NB4 (cell line): ENCODE data around the gene RNU1-2.
"Not testable (repeated sequence)": the region's sequence is repeated elsewhere in the genome, so short reads cannot be mapped to it uniquely, and the experiment has no call there.

Experiments used
- DNase-seq: peaks from one replicate; pipeline ENCODE4 v3.0.0; 2010; ENCODE audit warnings: low read depth
- H3K4me3 ChIP-seq: one replicate; pipeline ENCODE4 v1.5.1; 2011; ENCODE audit warnings: mild to moderate bottlenecking, low read depth, low read length, moderate library complexity
- MYC ChIP-seq: IDR thresholded peaks from 2 replicates; pipeline ENCODE4 v1.6.1; 2011; ENCODE audit warnings: low read depth, low read length
- POLR2A ChIP-seq: IDR thresholded peaks from 2 replicates; pipeline ENCODE4 v1.6.1; 2011; ENCODE audit warnings: mild to moderate bottlenecking; ENCODE audit not compliant: insufficient read length; ENCODE audit errors: extremely low read depth
- TF ChIP-seq, protein P1 (sequence below): IDR thresholded peaks from one replicate; pipeline ENCODE4 v1.5.1; 2012; ENCODE audit warnings: low read depth, low read length
- TF ChIP-seq, protein P2 (sequence below): IDR thresholded peaks from 2 replicates; pipeline ENCODE4 v1.6.1; 2011; ENCODE audit warnings: low read depth, low read length

The RNU1-2 gene

DNA sequence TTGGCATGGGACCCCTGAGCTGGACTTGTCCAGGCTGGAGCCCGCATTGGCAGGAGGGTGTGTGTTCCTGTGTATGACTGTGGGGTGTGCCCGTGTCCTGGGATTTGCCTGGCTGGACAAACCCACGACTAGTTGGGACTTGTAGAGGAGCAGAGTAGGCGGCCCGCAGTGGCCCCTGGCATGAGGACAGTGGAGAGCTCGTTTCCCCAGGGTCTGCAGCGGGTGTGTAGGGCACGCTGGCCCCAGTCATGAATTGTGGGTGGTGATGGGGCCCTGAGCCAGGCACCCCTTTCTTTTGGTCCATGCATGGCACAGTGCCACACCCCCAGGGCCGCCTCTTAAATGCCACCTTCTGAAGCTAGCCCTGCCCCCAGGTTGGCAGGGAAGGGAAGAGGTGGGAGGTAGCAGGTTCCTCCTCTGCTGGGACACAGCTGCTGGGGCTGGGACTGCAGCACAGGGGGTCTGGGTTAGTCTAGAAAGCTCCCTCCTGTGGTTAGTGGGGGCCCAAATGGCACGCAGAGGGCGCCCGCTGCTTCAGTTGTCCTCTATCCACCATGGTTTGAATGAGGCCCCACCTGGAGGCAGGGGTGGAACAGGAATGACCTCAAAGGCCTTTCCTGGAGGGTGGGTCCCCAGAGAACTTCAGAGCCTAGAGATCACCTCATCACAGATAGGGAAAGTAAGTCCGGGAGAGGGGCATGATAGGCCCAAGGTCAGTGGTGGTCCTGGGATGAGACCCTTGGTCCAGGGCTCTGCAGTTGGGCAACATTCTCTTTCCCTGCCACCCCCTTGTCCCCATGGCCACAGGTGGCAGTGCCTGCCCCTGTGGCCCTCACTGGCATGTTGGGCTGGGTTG is 30.1 kb downstream of the RNU1-2 start:
- TF ChIP-seq, protein P1, sequence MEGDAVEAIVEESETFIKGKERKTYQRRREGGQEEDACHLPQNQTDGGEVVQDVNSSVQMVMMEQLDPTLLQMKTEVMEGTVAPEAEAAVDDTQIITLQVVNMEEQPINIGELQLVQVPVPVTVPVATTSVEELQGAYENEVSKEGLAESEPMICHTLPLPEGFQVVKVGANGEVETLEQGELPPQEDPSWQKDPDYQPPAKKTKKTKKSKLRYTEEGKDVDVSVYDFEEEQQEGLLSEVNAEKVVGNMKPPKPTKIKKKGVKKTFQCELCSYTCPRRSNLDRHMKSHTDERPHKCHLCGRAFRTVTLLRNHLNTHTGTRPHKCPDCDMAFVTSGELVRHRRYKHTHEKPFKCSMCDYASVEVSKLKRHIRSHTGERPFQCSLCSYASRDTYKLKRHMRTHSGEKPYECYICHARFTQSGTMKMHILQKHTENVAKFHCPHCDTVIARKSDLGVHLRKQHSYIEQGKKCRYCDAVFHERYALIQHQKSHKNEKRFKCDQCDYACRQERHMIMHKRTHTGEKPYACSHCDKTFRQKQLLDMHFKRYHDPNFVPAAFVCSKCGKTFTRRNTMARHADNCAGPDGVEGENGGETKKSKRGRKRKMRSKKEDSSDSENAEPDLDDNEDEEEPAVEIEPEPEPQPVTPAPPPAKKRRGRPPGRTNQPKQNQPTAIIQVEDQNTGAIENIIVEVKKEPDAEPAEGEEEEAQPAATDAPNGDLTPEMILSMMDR: no peak
- TF ChIP-seq POLR2A (no peak), MYC (no peak)
- TF ChIP-seq, protein P2, sequence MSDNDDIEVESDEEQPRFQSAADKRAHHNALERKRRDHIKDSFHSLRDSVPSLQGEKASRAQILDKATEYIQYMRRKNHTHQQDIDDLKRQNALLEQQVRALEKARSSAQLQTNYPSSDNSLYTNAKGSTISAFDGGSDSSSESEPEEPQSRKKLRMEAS: no peak
- no peak for DNase-seq

DNA sequence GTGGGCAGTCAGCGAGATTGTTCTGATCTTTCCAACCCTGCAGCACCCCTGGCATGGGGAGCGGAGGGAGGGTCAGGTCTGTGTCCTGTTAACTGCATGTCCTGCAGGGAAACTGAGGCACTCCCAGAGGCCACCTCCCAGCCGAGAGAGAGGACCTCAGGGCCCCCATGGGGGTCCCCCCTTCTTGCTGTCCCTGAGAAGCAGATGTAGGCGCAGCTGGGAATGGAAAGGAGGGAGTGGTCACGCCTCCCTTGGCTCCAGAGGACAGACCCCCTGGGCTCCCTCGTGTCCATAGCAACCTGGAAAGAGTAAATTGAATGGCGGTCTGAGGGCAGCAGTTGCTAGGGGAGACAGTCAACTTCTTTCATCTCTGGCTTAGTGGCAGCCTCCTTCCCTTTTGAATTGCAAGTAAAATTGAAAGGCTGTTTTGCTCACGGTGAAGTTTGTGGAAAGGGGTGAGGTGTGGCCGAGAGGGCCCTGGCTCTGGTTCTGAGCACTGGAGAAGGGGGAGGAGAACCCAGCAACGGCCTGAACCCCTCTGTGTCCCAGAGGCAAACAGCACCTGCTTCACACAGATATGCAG is 30.8 kb downstream of the RNU1-2 start:
- TF ChIP-seq POLR2A: no peak
- TF ChIP-seq, protein P1: no peak
- TF ChIP-seq MYC: no peak
- TF ChIP-seq, protein P2: no peak
- DNase-seq: no peak

More for the DNA sequence above, 30.1 kb downstream of the RNU1-2 start:
- H3K4me3 ChIP-seq: no peak overlapping the region

DNA sequence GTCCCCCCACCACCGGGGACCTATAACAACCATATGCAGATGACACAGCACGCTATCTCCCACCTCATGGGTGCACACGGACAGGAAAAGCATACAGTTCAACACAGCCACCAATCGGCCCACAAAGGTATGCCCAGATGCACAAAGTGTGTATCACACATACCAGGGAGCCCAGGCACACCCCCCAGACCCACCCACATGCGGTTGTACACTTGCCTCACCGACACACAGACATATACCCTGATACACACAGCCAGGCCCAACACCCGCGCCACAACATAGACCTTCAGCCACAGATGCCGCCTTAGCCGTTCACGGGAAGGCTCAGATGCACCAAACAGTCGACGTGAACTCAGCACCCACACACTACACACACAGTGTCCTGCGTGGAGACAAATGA is 31.5 kb downstream of the RNU1-2 start:
- TF ChIP-seq, protein P1: no peak
- no peak for TF ChIP-seq MYC
- TF ChIP-seq, protein P2: no peak
- no peak for TF ChIP-seq POLR2A
- no peak for DNase-seq
- no peak overlapping the region for H3K4me3 ChIP-seq

More for the DNA sequence above, 30.8 kb downstream of the RNU1-2 start:
- no peak overlapping the region for H3K4me3 ChIP-seq

DNA sequence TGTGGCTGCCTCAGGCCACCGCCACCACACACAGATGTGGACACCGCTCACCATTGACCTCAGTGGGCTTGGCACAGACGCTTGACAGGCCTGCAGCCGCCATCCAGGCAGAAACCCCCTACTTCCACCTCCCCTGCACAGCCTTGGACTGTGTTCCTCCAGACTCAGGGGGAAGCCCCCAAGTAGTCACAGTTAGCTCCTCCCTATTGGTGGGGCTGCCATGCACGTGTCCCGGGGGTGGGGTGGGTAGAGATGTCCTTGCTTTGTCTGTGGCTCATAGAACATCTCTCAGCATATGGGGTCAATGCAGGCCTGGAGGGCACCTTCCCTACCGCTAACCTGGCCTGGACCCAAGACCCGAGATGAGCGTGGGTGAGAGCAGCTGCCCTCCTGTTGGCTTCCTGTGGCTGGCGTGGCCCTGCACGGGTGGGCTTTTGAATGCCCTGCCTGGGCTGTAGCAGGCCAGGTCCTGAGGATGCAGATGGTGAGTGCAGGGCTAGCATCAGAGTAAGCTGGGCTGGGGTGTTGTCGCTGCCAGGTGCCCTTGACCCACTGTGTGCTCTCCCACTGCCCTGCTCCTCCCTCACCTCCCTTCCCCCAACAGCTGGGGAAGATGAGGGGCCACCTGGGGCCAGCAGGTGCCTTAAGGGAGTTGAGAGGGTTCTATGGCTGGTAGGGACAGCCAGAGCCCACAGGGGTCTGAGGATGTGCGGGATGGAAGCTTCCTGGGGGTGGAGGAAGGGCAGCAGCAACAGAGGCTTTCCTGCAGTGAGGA is 32.1 kb downstream of the RNU1-2 start:
- H3K4me3 ChIP-seq: no peak overlapping the region
- no peak for DNase-seq
- TF ChIP-seq, protein P2: no peak
- no peak for TF ChIP-seq POLR2A
- TF ChIP-seq, protein P1: no peak
- no peak for TF ChIP-seq MYC

DNA sequence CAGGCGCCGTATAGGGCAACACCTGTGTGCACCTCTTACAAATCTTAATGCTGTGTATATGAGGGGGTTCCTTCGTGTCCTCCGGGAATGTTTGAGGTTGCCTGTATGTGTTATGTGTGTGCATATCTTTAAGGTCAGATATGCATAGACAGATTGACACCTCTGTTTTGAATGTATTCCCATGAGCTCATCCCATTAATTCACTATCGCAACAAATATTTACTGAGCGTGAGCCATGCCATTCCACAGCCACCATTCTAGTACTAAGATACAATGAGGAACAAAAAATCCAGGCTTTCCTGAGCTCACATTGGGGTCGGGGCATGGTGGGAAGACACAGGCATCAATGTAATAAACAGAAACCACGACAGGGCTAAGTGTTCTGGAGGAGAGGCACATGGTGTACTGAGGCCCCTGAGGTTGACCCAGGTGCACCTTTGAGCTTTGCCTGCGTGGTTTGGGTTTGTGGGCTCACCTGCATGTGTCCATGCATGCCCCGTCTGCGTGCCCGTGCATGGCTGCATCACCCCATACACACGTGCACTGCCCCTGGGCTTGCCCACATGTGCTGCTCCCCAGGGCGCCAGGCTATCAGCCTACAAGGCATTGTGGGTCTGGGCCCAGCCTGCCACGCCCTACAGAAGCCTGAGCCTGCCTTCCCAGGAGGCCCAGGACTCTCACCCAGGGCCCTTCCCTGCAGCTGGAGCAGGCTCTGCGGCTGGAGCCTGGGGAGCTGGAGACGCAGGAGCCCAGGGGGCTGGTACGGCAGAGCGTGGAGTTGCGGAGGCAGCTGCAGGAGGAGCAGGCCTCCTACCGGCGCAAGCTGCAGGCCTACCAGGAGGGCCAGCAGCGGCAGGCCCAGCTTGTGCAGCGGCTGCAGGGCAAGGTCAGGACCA is 33.6 kb downstream of the RNU1-2 start:
- H3K4me3 ChIP-seq, DNase-seq: not testable (repeated sequence)

DNA sequence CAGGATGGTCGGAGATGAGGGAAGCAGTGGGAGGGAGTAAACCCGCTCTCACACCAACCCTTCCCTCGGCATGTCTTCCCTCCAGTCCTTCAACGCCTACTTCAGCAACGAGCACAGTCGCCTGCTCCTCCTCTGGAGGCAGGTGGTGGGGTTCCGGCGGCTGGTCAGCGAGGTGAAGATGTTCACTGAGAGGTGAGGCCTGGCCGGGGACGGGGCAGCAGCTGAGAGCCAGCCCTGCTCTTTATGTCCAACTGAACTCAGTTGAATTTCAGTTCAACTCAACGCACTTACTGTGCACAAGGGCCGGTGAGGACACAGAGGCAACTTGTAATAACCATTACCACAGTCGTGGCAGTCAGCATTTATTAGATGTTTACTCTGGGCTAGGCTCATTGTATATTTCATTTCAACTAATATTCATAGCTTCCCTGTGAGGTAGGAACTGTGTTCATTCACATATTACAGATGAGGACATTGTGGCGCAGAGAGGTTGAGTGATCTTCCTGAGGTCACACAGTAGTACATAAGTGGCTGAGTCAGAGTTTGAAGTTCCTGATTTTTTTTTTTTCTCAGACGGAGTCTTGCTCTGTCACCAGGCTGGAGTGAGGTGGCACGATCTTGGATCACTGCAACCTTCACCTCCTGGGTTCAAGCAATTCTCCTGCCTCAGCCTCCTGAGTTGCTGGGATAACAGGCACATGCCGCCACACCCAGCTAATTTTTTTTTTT is 35.6 kb downstream of the RNU1-2 start:
- not testable (repeated sequence) for DNase-seq, H3K4me3 ChIP-seq

DNA sequence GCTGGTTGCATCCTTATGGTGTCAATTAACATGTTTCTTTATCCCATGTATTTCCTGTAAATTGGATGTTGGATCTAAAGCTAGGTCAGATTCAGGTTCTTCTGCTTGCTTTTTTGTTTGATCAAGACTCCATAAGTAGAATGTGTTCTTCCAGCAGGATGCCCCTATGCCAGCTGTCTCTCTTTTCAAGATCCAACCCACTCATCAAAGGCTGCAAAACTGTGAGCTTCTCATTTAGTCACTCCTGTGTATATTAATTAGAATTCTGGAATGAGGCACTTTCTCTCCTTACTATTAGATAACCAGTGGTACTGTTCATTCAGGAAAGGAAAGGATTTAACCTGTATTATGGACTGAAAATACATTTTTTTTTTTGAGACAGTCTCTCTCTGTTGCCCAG is 38.2 kb downstream of the RNU1-2 start:
- not testable (repeated sequence) for H3K4me3 ChIP-seq, DNase-seq

DNA sequence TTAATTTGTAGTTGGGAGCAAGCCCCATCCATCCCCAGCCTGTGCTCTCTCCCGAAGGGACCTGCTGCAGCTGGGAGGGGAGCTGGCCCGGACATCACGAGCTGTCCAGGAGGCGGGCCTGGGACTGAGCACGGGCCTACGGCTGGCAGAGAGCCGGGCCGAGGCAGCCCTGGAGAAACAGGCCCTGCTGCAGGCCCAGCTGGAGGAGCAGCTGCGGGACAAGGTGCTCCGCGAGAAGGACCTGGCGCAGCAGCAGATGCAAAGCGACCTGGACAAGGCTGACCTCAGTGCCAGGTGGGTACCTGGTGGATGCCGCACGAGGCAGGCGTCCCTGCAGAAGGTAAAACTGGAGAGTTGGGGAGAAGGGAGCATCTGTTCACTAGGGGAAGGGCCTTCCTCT is 40.8 kb downstream of the RNU1-2 start:
- not testable (repeated sequence) for DNase-seq

More for the DNA sequence above, 40.8 kb downstream of the RNU1-2 start:
- H3K4me3 ChIP-seq: not testable (repeated sequence)
